CD14-positive monocyte (primary cell): Measurements from ENCODE around the gene NFIC. TPM values are rescaled to one million over a fixed set of nuclear protein-coding genes. Genes with fewer than 3 reads are reported as not detected.

Experiments
- DNase-seq, 3 donors: peaks; one replicate each; pipeline ENCODE4 v3.0.0-alpha.2; 2011 to 2022
- H2AFZ ChIP-seq: 2 replicates; pipeline ENCODE4 v1.6.0; 2012; ENCODE audit warnings: mild to moderate bottlenecking, low read depth, low read length, inconsistent platforms; ENCODE audit not compliant: insufficient read depth, poor library complexity, severe bottlenecking
- H3K27ac ChIP-seq, 2 donors: 1 replicate in 1 of 2; 2 replicates in 1 of 2; pipeline ENCODE4 v1.5.1; 2012 to 2013; ENCODE audit warnings: low read length in 2 of 2, control low read depth in 1 of 2, inconsistent platforms in 1 of 2, low read depth in 1 of 2, mild to moderate bottlenecking in 1 of 2
- H3K27me3 ChIP-seq, 2 donors: one replicate each; pipeline versions ENCODE4 v1.6.0 to v1.6.1; 2011 to 2013; ENCODE audit warnings: low read length in 2 of 2; ENCODE audit not compliant: control insufficient read depth in 2 of 2, insufficient read depth in 2 of 2
- H3K36me3 ChIP-seq, 2 donors: replicated peaks in 1 of 2; 1 replicate in 1 of 2; 2 replicates in 1 of 2; pipeline versions ENCODE4 v1.5.1 to v1.6.1; 2012 to 2013; ENCODE audit warnings: low read length in 2 of 2, control low read depth in 1 of 2, inconsistent platforms in 1 of 2, mild to moderate bottlenecking in 1 of 2; ENCODE audit not compliant: insufficient read depth in 2 of 2, control insufficient read depth in 1 of 2
- H3K4me1 ChIP-seq, 2 donors: 1 replicate in 1 of 2; 2 replicates in 1 of 2; pipeline versions ENCODE4 v1.5.1 to v1.6.1; 2012 to 2013; ENCODE audit warnings: low read length in 2 of 2, control low read depth in 1 of 2, inconsistent platforms in 1 of 2, mild to moderate bottlenecking in 1 of 2, moderate library complexity in 1 of 2; ENCODE audit not compliant: insufficient read depth in 2 of 2, control insufficient read depth in 1 of 2
- H3K4me2 ChIP-seq: replicated peaks from 2 replicates; pipeline ENCODE3; 2012; ENCODE audit warnings: low read length, moderate library complexity, mild to moderate bottlenecking; ENCODE audit not compliant: poor library complexity, severe bottlenecking; ENCODE audit errors: extremely low read depth
- H3K4me3 ChIP-seq, 3 experiments: fragments of 200-600 bp in 1 of 3; sonication (generic) in 1 of 3; replicated peaks in 1 of 3; 1 replicate in 2 of 3; 2 replicates in 1 of 3; pipeline ENCODE4 v1.5.1; 2011 to 2013; ENCODE audit warnings: low read length in 3 of 3, mild to moderate bottlenecking in 3 of 3, control low read depth in 2 of 3, low read depth in 2 of 3, inconsistent platforms in 1 of 3, moderate library complexity in 1 of 3
- H3K79me2 ChIP-seq: 2 replicates; pipeline ENCODE4 v1.6.0; 2012; ENCODE audit warnings: mild to moderate bottlenecking, control low read depth, inconsistent platforms, low read length, moderate library complexity; ENCODE audit not compliant: insufficient read depth
- H3K9ac ChIP-seq: 2 replicates; pipeline ENCODE4 v1.6.0; 2017; ENCODE audit warnings: low read length, mild to moderate bottlenecking; ENCODE audit not compliant: insufficient read depth, poor library complexity, severe bottlenecking
- H3K9me3 ChIP-seq, 2 donors: replicated peaks in 1 of 2; 1 replicate in 1 of 2; 2 replicates in 1 of 2; pipeline versions ENCODE4 v1.5.1 to v1.6.1; 2012 to 2013; ENCODE audit warnings: low read length in 2 of 2, control low read depth in 1 of 2; ENCODE audit not compliant: control insufficient read depth in 1 of 2, insufficient read depth in 1 of 2
- H4K20me1 ChIP-seq: 2 replicates; pipeline ENCODE4 v1.6.0; 2012; ENCODE audit warnings: mild to moderate bottlenecking, low read length, control low read depth, moderate library complexity; ENCODE audit not compliant: insufficient read depth
- H3K27ac Mint-ChIP-seq, 7 donors: one replicate each; pipeline ENCODE4 v1.8.0; 2020; ENCODE audit warnings: mild to moderate bottlenecking in 7 of 7, mixed read lengths in 7 of 7, moderate library complexity in 6 of 7, inconsistent platforms in 2 of 7
- H3K27me3 Mint-ChIP-seq, 3 donors: one replicate each; pipeline ENCODE4 v1.8.0; 2021 to 2022; ENCODE audit warnings: low read depth in 3 of 3, mild to moderate bottlenecking in 3 of 3, mixed read lengths in 3 of 3, moderate library complexity in 3 of 3, inconsistent platforms in 1 of 3
- H3K36me3 Mint-ChIP-seq, 2 donors: one replicate each; pipeline ENCODE4 v1.8.0; 2020; ENCODE audit warnings: mixed read lengths in 2 of 2, inconsistent platforms in 1 of 2, mild to moderate bottlenecking in 1 of 2
- H3K4me1 Mint-ChIP-seq: one replicate; pipeline ENCODE4 v1.8.0; 2020; ENCODE audit warnings: mild to moderate bottlenecking, mixed read lengths
- H3K4me3 Mint-ChIP-seq, 2 donors: one replicate each; pipeline ENCODE4 v1.8.0; 2020; ENCODE audit warnings: mild to moderate bottlenecking in 2 of 2, mixed read lengths in 2 of 2, moderate library complexity in 1 of 2
- H3K9me3 Mint-ChIP-seq, 7 donors: one replicate each; pipeline ENCODE4 v1.8.0; 2020 to 2022; ENCODE audit warnings: mixed read lengths in 7 of 7, mild to moderate bottlenecking in 6 of 7, moderate library complexity in 6 of 7, inconsistent platforms in 2 of 7
- CTCF ChIP-seq: fragments of 200-600 bp; IDR thresholded peaks from one replicate; pipeline ENCODE4 v1.8.0; 2022; ENCODE audit warnings: antibody characterized with exemption, mild to moderate bottlenecking
- WGBS: methylation state at CpG from one replicate; pipeline ENCODE4 v1.1.5; 2013; ENCODE audit warnings: missing lambda C conversion rate; ENCODE audit not compliant: insufficient coverage; 5-methylcytosine and 5-hydroxymethylcytosine counted together
- intact Hi-C, 2 donors: fragments of 100-400 bp; cut with micrococcal nuclease; formaldehyde crosslinking; loops; one replicate each; pipeline versions ENCODE4 v1.15.0 to v1.15.1; 2023
- polyA plus RNA-seq, 3 donors: library from polyadenylated mRNA; depleted of rRNA in 1 of 3; unstranded in 2 of 3; stranded (reverse) in 1 of 3; fragments of 300-500 nt in 2 of 3; fragments of >200 nt in 1 of 3; fragmentation: Illumina TruSeq in 2 of 3; gene quantifications; 1 replicate in 2 of 3; 2 replicates in 1 of 3; pipeline ENCODE4 v1.2.3, GENCODE V29; 2012 to 2021

Gene NFIC
- polyA plus RNA-seq, 3 donors = 7.0 to 13.8 (median 11.5) TPM

- no peak overlapping the region for H3K27ac ChIP-seq
- TF ChIP-seq CTCF = no peak
- H3K27me3 ChIP-seq = no peaks in the 10 kb centered on the region
- H3K9ac ChIP-seq = no peak overlapping the region
- peaks cover 1 to 3% (median 2%) of the 10 kb centered on the region in 3 donors for H3K27me3 Mint-ChIP-seq
- H3K9me3 Mint-ChIP-seq = peaks cover 0 to 2% (median 0%) of the 10 kb centered on the region in 7 donors
- peaks cover 36 to 65% of the 10 kb centered on the region in 2 donors for H3K36me3 ChIP-seq
- H3K4me1 ChIP-seq = peaks cover 0 to 4% of the 10 kb centered on the region in 2 donors
- H3K79me2 ChIP-seq = peaks cover 16% of the 10 kb centered on the region
- H3K4me2 ChIP-seq = no peak overlapping the region
- H2AFZ ChIP-seq = no peak overlapping the region
- 94% methylated on average over 18 of the region's 18 CpGs for WGBS
- H3K4me3 Mint-ChIP-seq = no peak overlapping the region
- no peaks in the 10 kb centered on the region for H4K20me1 ChIP-seq
- intact Hi-C loops = no loop called here
- DNase-seq = no peak
- H3K9me3 ChIP-seq = no peaks in the 10 kb centered on the region
- H3K4me3 ChIP-seq = no peak overlapping the region
- H3K27ac Mint-ChIP-seq = no peak overlapping the region
- H3K4me1 Mint-ChIP-seq = peaks cover 3% of the 10 kb centered on the region
- H3K36me3 Mint-ChIP-seq = peaks cover 39 to 60% of the 10 kb centered on the region in 2 donors
These were observed 128.2 kb downstream of the NFIC start for GRCh38 chr19:3494559-3494958.

- H3K4me3 ChIP-seq = no peak overlapping the region
- H3K4me2 ChIP-seq = no peak overlapping the region
- peak overlapping the region in 2 of 7 donors; percentile 7 to 9 for H3K27ac Mint-ChIP-seq
- H3K36me3 Mint-ChIP-seq = peaks cover 35 to 54% of the 10 kb centered on the region in 2 donors
- H3K9me3 ChIP-seq = no peaks in the 10 kb centered on the region
- H4K20me1 ChIP-seq = no peaks in the 10 kb centered on the region
- H3K4me3 Mint-ChIP-seq = no peak overlapping the region
- H3K9ac ChIP-seq = no peak overlapping the region
- intact Hi-C loops = no loop called here
- WGBS = 98% methylated on average over 26 of the region's 32 CpGs
- H3K9me3 Mint-ChIP-seq = peaks cover 0 to 2% (median 0%) of the 10 kb centered on the region in 7 donors
- peaks cover 12% of the 10 kb centered on the region for H3K4me1 Mint-ChIP-seq
- H3K27ac ChIP-seq = no peak overlapping the region
- H3K27me3 Mint-ChIP-seq = peaks cover 0 to 3% (median 0%) of the 10 kb centered on the region in 3 donors
- TF ChIP-seq CTCF = no peak
- peaks cover 36 to 56% of the 10 kb centered on the region in 2 donors for H3K36me3 ChIP-seq
- no peaks in the 10 kb centered on the region for H3K27me3 ChIP-seq
- no peak for DNase-seq
- no peak overlapping the region for H2AFZ ChIP-seq
- H3K79me2 ChIP-seq = peaks cover 25% of the 10 kb centered on the region
- H3K4me1 ChIP-seq = peaks cover 11 to 17% of the 10 kb centered on the region in 2 donors
These were observed 130.2 kb downstream of the NFIC start for GRCh38 chr19:3496392-3497273.
